ENCODE results near the gene PAMR1. TPM values are rescaled to one million over a fixed set of nuclear protein-coding genes. Genes with fewer than 3 reads are reported as not detected.

Gene PAMR1
- total RNA-seq, 1 donor from 2014 or later = 5.3 TPM

- TF ChIP-seq, protein P1, sequence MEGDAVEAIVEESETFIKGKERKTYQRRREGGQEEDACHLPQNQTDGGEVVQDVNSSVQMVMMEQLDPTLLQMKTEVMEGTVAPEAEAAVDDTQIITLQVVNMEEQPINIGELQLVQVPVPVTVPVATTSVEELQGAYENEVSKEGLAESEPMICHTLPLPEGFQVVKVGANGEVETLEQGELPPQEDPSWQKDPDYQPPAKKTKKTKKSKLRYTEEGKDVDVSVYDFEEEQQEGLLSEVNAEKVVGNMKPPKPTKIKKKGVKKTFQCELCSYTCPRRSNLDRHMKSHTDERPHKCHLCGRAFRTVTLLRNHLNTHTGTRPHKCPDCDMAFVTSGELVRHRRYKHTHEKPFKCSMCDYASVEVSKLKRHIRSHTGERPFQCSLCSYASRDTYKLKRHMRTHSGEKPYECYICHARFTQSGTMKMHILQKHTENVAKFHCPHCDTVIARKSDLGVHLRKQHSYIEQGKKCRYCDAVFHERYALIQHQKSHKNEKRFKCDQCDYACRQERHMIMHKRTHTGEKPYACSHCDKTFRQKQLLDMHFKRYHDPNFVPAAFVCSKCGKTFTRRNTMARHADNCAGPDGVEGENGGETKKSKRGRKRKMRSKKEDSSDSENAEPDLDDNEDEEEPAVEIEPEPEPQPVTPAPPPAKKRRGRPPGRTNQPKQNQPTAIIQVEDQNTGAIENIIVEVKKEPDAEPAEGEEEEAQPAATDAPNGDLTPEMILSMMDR (IDR thresholded peaks at IDR 0.05; ENCODE audit: insufficient read depth, low read length, severe bottlenecking) = no peak
- H3K36me3 ChIP-seq (ENCODE audit: control insufficient read depth, insufficient read depth, low read length) = no peaks in the 10 kb centered on the region
- no peak for FAIRE-seq
- DNase-seq (ENCODE audit: low read depth) = no peak
- H3K4me3 ChIP-seq (ENCODE audit: low read depth, low read length) = no peak overlapping the region
- H3K27me3 ChIP-seq (ENCODE audit: control insufficient read depth, insufficient read depth, low read length) = peaks cover 27% of the 10 kb centered on the region
Observed at GRCh38 chr11:35425603-35426212, 99.7 kb downstream of the PAMR1 start.

DNA sequence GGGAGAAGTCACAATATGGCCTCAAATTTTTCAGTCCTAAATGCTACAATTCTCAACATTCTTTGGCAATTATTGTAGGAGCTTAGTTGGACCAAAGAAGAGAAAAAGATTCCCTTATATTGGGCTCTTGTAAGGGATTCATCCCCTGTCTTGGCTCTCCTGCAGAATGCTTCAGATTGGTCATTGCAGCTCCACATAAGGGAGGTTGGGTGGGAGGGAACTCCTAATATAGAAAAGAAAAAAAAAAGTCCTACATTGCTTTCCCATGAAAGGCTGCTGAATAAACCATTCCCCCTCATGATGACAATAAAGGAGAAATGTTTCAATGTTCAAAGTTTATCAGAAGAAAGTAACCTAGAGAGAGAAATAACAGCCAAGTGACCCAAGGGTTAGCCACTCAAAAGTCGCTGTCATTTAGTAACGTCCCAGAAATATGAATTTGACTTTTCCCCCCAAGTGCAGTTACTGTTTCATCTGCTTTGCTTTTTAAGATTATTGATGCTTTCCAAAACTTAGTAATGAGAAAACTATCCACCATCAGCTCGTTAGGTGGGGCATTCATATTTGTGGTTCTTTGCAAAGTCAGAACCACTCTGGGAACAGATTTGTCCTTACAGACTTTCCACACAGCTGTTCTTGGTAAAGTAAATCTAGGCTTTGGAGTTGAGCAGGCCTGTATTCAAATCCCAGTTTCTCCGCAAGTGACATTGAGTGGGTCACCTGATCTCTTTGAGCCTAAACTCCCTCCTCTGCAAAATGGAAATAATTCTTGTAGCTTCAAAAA lies 101.1 kb downstream of the PAMR1 start:
- no peak overlapping the region for H3K4me3 ChIP-seq (ENCODE audit: low read depth, low read length)
- no peaks in the 10 kb centered on the region for H3K36me3 ChIP-seq (ENCODE audit: control insufficient read depth, insufficient read depth, low read length)
- FAIRE-seq = no peak
- H3K27me3 ChIP-seq (ENCODE audit: control insufficient read depth, insufficient read depth, low read length) = peaks cover 29% of the 10 kb centered on the region
- DNase-seq (ENCODE audit: low read depth) = no peak
- TF ChIP-seq, protein P1 (IDR thresholded peaks at IDR 0.05; ENCODE audit: insufficient read depth, low read length, severe bottlenecking) = no peak

DNA sequence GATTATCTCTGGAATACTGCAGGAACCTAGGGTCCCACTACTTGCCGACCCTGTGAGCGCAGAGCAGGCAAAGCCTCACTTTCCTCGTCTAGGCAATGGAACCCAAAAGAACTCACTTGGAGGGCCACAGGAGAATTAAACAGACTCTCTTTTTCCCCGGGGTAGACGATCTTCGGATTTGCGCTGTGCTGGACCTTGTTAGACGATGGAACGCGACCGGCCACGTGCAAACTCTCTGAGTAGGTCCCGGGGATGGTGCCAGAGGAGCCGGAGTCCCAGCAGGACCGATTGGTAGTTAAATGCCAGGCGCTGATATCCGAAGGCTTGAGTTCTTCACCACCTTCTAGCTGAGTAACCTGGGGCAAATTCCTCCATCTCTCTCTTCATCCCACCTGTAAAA lies 105.0 kb downstream of the PAMR1 start:
- FAIRE-seq (no peak), DNase-seq (ENCODE audit: low read depth) (no peak)
- TF ChIP-seq, protein P1 (IDR thresholded peaks at IDR 0.05; ENCODE audit: insufficient read depth, low read length, severe bottlenecking) = no peak
- peaks cover 46% of the 10 kb centered on the region for H3K27me3 ChIP-seq (ENCODE audit: control insufficient read depth, insufficient read depth, low read length)
- H3K36me3 ChIP-seq (ENCODE audit: control insufficient read depth, insufficient read depth, low read length) = no peaks in the 10 kb centered on the region
- no peak overlapping the region for H3K4me3 ChIP-seq (ENCODE audit: low read depth, low read length)

DNA sequence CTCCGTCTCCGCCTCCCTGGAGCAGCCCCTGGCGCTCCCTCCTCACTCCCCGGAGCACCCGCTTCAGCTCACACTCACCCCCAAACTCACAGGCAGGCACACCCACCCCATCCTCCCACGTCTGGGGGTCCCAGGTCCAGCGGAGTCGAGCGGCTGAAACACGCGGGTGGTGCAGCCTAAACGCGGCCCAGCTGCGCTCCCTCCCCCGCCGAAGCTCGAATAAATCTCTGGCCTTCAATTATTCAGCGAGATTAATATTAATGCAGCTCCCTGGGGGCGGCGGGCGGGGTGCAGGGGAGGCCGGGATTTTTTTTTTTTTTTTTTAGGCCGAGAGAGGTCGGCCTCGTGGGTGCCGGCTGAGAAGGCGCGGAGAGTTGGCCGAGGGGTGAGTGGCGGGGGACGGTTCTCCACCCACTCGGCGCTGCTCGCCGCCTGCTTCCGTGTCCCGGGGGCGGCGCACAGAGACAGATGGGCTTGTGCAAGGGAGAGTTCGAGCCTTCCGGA lies 105.5 kb downstream of the PAMR1 start:
- no peak for FAIRE-seq

DNA sequence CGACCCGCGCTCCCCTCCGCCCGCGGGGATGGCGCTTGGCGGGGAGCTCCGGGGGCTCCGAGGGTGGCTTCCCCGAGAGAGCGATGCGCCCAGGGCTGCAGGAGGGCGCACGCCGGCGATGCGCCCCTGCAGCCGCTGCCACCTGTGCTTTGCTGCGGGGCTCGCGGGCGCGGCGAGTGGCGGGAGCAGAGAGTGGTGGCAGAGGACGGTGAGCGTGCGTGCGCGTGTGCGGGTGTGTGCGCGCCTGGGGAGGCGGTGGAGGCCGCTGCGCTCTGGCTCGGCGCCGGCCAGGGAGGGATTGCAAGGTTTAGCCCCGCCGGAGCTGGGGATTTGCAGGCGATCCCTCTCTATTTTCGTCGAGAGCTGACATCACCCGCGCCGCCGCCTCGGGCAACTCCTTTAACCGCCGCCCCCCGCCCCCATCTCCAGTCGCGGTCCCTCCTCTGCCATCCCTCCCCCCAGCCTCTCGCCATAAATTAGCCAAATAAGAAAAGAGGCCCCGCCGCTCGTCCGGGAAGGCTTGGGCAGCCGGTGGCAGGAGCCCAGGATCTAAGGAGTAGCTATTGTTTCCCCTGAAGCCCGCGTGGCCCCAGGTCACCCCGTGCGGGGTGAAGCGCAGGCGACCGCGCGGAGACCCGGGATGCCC lies 106.1 kb downstream of the PAMR1 start, which contains the start of gene SLC1A2:
SLC1A2 (minus strand) TSS at position 375 of the 646 bp plus-strand sequence. CDS start 592 bp downstream, outside the sequence.
- TF ChIP-seq, protein P1 (IDR thresholded peaks at IDR 0.05; ENCODE audit: insufficient read depth, low read length, severe bottlenecking) = no peak
- no peak for FAIRE-seq

More for the DNA sequence above, 105.5 kb downstream of the PAMR1 start:
- Histone ChIP-seq H3K36me3 (ENCODE audit: control insufficient read depth, insufficient read depth, low read length) (no peaks in the 10 kb centered on the region), H3K4me3 (ENCODE audit: low read depth, low read length) (no peak overlapping the region), H3K27me3 (ENCODE audit: control insufficient read depth, insufficient read depth, low read length) (peaks cover 48% of the 10 kb centered on the region)
- no peak for DNase-seq (ENCODE audit: low read depth)
- TF ChIP-seq, protein P1 (IDR thresholded peaks at IDR 0.05; ENCODE audit: insufficient read depth, low read length, severe bottlenecking) = no peak

More for the DNA sequence above, 106.1 kb downstream of the PAMR1 start, which contains the start of gene SLC1A2:
- DNase-seq (ENCODE audit: low read depth) = no peak
- H3K27me3 ChIP-seq (ENCODE audit: control insufficient read depth, insufficient read depth, low read length) = peaks cover 51% of the 10 kb centered on the region
- peak within 1 kb of the TSS; percentile 14 for H3K4me3 ChIP-seq (ENCODE audit: low read depth, low read length)
- no peaks in the 10 kb centered on the region for H3K36me3 ChIP-seq (ENCODE audit: control insufficient read depth, insufficient read depth, low read length)

Data from bronchial epithelial cell (primary cell).